Osteocyte (in vitro differentiated cells): ENCODE results near the gene MPZL1. TPM values are rescaled to one million over a fixed set of nuclear protein-coding genes. Genes with fewer than 3 reads are reported as not detected.

Experiments used
- DNase-seq: peaks from one replicate; pipeline ENCODE4 v3.0.0; 2021; ENCODE audit warnings: mixed read lengths; ENCODE audit not compliant: unreplicated experiment; ENCODE audit errors: extremely low spot score
- H3K27ac Mint-ChIP-seq: one replicate; pipeline ENCODE4 v1.8.0; 2021; ENCODE audit warnings: mild to moderate bottlenecking, mixed read lengths; ENCODE audit not compliant: unreplicated experiment
- H3K27me3 Mint-ChIP-seq: one replicate; pipeline ENCODE4 v1.8.0; 2021; ENCODE audit warnings: mixed read lengths; ENCODE audit not compliant: unreplicated experiment
- H3K36me3 Mint-ChIP-seq: one replicate; pipeline ENCODE4 v1.8.0; 2021; ENCODE audit warnings: mixed read lengths; ENCODE audit not compliant: unreplicated experiment
- H3K4me1 Mint-ChIP-seq: one replicate; pipeline ENCODE4 v1.8.0; 2021; ENCODE audit warnings: mixed read lengths; ENCODE audit not compliant: unreplicated experiment
- H3K4me3 Mint-ChIP-seq: one replicate; pipeline ENCODE4 v1.8.0; 2021; ENCODE audit warnings: mild to moderate bottlenecking, moderate library complexity, mixed read lengths; ENCODE audit not compliant: unreplicated experiment
- H3K9me3 Mint-ChIP-seq: one replicate; pipeline ENCODE4 v1.8.0; 2021; ENCODE audit warnings: mixed read lengths; ENCODE audit not compliant: unreplicated experiment
- total RNA-seq: library from RNA; stranded (reverse); gene quantifications from 2 replicates; pipeline ENCODE4 v1.2.1, GENCODE V29; 2021
- TF ChIP-seq, protein P1 (sequence below): fragments of 200-600 bp; sonication (generic); IDR thresholded peaks from 2 replicates; pipeline ENCODE4 v1.5.0; 2021; ENCODE audit warnings: antibody characterized with exemption, mild to moderate bottlenecking, moderate library complexity

Gene MPZL1
- total RNA-seq, 1 donor from 2014 or later, result 155 TPM

DNA sequence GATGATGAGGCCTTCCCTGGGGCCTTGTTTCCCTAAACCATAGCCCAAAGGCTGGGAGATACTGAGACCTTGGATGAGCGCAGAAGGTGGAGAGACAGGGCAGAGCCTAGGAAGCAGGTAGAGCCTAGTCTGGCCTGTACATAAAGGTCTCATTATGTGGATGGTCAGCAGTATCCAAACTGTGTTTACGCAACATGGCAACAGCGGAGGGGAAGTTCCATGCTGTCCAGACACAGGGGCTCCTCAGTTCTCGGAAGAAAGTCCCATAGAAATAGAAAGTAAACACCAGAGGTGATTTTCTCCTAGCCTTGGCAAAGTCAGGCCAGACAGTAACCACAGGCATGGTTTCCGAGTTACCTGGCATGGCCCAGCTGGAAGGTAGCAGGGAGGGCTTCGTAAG lies 42.1 kb upstream of the MPZL1 start:
- no peak overlapping the region for H3K27ac Mint-ChIP-seq
- no peak for DNase-seq
- H3K27me3 Mint-ChIP-seq, result peaks cover 2% of the 10 kb centered on the region
- TF ChIP-seq, protein P1, sequence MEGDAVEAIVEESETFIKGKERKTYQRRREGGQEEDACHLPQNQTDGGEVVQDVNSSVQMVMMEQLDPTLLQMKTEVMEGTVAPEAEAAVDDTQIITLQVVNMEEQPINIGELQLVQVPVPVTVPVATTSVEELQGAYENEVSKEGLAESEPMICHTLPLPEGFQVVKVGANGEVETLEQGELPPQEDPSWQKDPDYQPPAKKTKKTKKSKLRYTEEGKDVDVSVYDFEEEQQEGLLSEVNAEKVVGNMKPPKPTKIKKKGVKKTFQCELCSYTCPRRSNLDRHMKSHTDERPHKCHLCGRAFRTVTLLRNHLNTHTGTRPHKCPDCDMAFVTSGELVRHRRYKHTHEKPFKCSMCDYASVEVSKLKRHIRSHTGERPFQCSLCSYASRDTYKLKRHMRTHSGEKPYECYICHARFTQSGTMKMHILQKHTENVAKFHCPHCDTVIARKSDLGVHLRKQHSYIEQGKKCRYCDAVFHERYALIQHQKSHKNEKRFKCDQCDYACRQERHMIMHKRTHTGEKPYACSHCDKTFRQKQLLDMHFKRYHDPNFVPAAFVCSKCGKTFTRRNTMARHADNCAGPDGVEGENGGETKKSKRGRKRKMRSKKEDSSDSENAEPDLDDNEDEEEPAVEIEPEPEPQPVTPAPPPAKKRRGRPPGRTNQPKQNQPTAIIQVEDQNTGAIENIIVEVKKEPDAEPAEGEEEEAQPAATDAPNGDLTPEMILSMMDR, result no peak
- no peaks in the 10 kb centered on the region for H3K36me3 Mint-ChIP-seq
- H3K9me3 Mint-ChIP-seq, result no peaks in the 10 kb centered on the region
- no peak overlapping the region for H3K4me3 Mint-ChIP-seq
- peaks cover 8% of the 10 kb centered on the region for H3K4me1 Mint-ChIP-seq

DNA sequence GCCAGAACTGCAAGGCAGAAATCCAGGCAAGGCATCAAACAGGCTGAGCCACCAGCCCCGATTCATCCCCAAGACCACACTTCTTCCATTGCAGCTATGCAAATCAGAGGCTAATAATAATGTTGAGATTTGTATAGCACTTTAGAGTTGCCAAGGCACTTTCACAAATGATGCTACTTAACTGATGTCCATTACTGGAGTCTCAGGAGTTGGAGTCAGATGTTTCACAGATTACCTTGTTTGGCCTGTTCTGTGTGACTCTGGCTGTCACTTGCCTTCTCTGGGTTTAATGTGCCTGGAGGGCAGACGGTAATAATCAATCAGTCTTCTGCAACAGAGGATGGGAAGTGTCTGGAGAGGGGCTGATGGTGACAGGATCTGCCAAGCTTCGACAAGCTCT lies 40.8 kb upstream of the MPZL1 start:
- DNase-seq, result no peak
- Mint-ChIP-seq H3K27ac (no peak overlapping the region), H3K4me3 (no peak overlapping the region), H3K4me1 (peaks cover 8% of the 10 kb centered on the region), H3K36me3 (no peaks in the 10 kb centered on the region), H3K9me3 (no peaks in the 10 kb centered on the region), H3K27me3 (peaks cover 2% of the 10 kb centered on the region)
- TF ChIP-seq, protein P1, result no peak

DNA sequence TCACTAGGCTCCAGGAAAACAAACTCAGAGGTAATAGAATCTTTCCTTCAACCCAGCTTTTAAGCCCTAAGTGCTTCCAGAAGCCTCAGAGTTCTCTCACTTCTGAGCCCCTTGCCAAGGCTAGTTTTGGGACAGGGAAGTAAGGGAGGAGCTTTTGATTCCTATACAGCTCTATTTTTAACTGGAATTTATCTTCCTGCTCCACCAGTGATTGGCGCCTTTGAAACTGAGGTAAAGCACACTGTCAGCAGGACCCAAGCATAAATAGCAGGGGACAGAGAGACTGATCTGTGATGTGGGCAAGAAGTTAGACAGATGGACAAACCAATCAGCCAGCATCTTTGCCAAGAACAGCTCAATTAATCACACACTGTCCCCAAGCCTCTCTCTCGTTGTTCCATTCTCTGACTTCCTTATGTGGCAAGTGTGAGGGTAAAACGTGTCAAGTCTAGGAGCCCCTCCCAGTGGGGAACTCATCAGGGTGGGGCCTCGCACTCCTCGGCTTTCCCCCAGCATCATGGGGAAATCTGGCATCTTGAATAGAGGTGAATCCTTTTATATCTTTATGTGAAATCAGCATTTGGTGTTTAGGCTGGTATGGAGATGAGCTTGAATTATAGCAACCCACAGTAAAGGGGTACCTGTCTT lies 40.2 kb upstream of the MPZL1 start:
- Mint-ChIP-seq H3K27me3 (peaks cover 2% of the 10 kb centered on the region), H3K27ac (no peak overlapping the region)

DNA sequence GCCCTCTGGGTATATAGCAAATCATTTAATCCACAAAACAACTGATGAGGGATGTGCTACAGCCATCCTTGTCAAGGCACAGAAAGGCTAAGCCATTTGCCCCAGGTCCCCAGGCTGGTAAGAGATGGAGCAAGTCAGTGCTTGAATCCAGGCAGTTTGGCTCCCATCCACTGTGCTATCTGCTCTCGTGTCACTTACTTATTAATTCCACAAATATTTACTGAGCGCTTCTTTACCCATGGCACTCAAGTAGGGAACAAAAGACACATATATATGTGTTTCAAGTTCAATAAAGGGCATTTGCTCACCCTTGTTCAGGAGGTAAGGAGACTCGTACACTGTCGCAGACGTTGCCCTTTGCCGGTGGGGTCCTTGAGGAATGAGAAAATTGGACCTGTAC lies 38.6 kb upstream of the MPZL1 start:
- Mint-ChIP-seq H3K4me1 (peaks cover 8% of the 10 kb centered on the region), H3K36me3 (no peaks in the 10 kb centered on the region), H3K9me3 (no peaks in the 10 kb centered on the region), H3K27me3 (peaks cover 2% of the 10 kb centered on the region), H3K27ac (no peak overlapping the region), H3K4me3 (no peak overlapping the region)
- no peak for DNase-seq
- TF ChIP-seq, protein P1, result no peak

More for the DNA sequence above, 40.2 kb upstream of the MPZL1 start:
- no peaks in the 10 kb centered on the region for H3K36me3 Mint-ChIP-seq
- no peak for DNase-seq
- no peaks in the 10 kb centered on the region for H3K9me3 Mint-ChIP-seq
- H3K4me3 Mint-ChIP-seq, result no peak overlapping the region
- TF ChIP-seq, protein P1, result no peak
- peaks cover 8% of the 10 kb centered on the region for H3K4me1 Mint-ChIP-seq

DNA sequence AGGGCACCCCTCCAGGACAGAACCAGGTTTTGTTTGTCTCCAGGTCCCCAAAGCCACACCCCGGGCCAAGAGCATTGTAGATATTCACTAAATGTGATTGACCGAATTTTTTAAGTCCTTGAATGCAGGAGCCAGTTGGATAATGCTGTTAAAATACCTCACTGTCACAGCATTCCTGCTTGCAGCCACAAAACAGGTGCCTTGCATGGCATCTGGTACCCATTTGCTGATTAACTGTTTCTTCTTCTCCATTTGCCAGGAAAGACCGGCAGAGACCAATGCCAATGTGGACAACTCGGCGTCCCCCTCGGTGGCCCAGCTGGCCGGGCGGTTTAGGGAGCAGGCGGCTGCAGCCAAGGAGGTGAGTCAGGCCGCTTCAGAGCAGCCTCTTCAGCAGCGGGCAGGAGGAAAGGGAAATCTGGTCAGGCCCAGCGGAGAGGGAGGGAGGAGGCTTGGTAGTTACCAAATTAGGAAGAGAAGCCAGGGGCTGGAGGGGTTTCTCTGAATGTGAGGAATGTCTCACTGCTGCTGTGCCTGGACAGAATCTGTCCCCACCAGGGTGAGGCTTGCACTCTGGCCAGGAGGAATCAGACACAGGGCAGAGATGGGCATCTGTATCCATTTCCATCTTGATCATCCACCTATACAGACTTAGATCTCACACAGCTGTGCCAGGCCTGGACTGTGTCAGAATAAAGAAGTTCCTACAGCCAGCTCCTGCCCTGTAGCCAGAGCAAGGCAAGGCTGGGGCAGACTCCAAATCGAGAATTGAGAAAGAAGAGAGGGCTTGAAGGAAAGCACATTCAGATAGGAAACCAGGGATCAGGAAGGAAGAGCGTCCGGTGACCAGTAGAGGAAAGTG lies 37.9 kb upstream of the MPZL1 start:
- peaks cover 6% of the 10 kb centered on the region for H3K27me3 Mint-ChIP-seq
- DNase-seq, result no peak
- no peak overlapping the region for H3K4me3 Mint-ChIP-seq
- peaks cover 8% of the 10 kb centered on the region for H3K4me1 Mint-ChIP-seq
- no peak overlapping the region for H3K27ac Mint-ChIP-seq
- no peaks in the 10 kb centered on the region for H3K36me3 Mint-ChIP-seq
- no peaks in the 10 kb centered on the region for H3K9me3 Mint-ChIP-seq
- TF ChIP-seq, protein P1, result no peak
